NCI-H2029 treated with DMSO at 0.1 percent for 48 hours (cell line): ENCODE measurements around the gene MOCS1.

Experiments
- DNase-seq: peaks from one replicate; lab custom pipeline; 2025; lab: John Stamatoyannopoulos, UW

Gene MOCS1

GRCh38 chr6:39948199-39948791 lies 14.0 kb upstream of the MOCS1 start:
- DNase-seq, result no peak

GRCh38 chr6:39947611-39948068 lies 13.4 kb upstream of the MOCS1 start:
- DNase-seq, result no peak

- DNase-seq, result no peak
These were observed 11.4 kb upstream of the MOCS1 start for GRCh38 chr6:39945626-39946025.

- no peak for DNase-seq
These were observed 8.8 kb upstream of the MOCS1 start for GRCh38 chr6:39942903-39943580.

GRCh38 chr6:39941820-39942219 lies 7.6 kb upstream of the MOCS1 start:
- no peak for DNase-seq

GRCh38 chr6:39941138-39941537 lies 6.9 kb upstream of the MOCS1 start:
- no peak for DNase-seq

- no peak for DNase-seq
These were observed 4.8 kb upstream of the MOCS1 start for GRCh38 chr6:39938773-39939654.

- DNase-seq, result no peak
These were observed 3.5 kb upstream of the MOCS1 start for GRCh38 chr6:39937686-39938333.

GRCh38 chr6:39936857-39937256 lies 2.6 kb upstream of the MOCS1 start:
- no peak for DNase-seq

- no peak for DNase-seq
These were observed 979 bp upstream of the MOCS1 start for GRCh38 chr6:39935241-39935640.

GRCh38 chr6:39933669-39934130 lies 562 bp downstream of the MOCS1 start:
- DNase-seq, result no peak

- DNase-seq, result no peak
These were observed 1.8 kb downstream of the MOCS1 start for GRCh38 chr6:39932386-39932910.

GRCh38 chr6:39931607-39932006 lies 2.7 kb downstream of the MOCS1 start:
- no peak for DNase-seq

GRCh38 chr6:39930540-39930939 lies 3.7 kb downstream of the MOCS1 start:
- no peak for DNase-seq

GRCh38 chr6:39929733-39930461 lies 4.4 kb downstream of the MOCS1 start:
- DNase-seq, result no peak

- DNase-seq, result no peak
These were observed 5.1 kb downstream of the MOCS1 start for GRCh38 chr6:39929039-39929732.

GRCh38 chr6:39927159-39927558 lies 7.1 kb downstream of the MOCS1 start:
- no peak for DNase-seq

GRCh38 chr6:39926668-39927067 lies 7.6 kb downstream of the MOCS1 start:
- no peak for DNase-seq

- DNase-seq, result no peak
These were observed 8.4 kb downstream of the MOCS1 start for GRCh38 chr6:39925931-39926290.

GRCh38 chr6:39925191-39925930 lies 8.9 kb downstream of the MOCS1 start:
- DNase-seq, result no peak
